Choroid plexus epithelial cell (primary cell): ENCODE measurements around the gene CAMSAP3.
A peak's percentile ranks its signal among the peaks of the same experiment; 100 is the strongest.
"Not testable (repeated sequence)": the region's sequence is repeated elsewhere in the genome, so short reads cannot be mapped to it uniquely, and the experiment has no call there.

Experiments
- DNase-seq: peaks from one replicate; pipeline ENCODE4 v3.0.0-alpha.2; 2010; ENCODE audit warnings: low read depth
- H3K4me3 ChIP-seq: 2 replicates; pipeline ENCODE4 v1.5.1; 2011; ENCODE audit warnings: low read depth, mild to moderate bottlenecking, control low read depth, low read length, moderate library complexity
- CTCF ChIP-seq: conservative IDR thresholded peaks from 2 replicates; pipeline ENCODE4 v1.5.1; 2011; ENCODE audit warnings: low read depth, mild to moderate bottlenecking, control low read depth, inconsistent platforms, low read length, moderate library complexity

Gene CAMSAP3

GRCh38 chr19:7641290-7642276, 45.9 kb downstream of the CAMSAP3 start:
- TF ChIP-seq CTCF = peak; percentile 28
- H3K4me3 ChIP-seq = no peak overlapping the region
- peak; percentile 12 for DNase-seq

DNA sequence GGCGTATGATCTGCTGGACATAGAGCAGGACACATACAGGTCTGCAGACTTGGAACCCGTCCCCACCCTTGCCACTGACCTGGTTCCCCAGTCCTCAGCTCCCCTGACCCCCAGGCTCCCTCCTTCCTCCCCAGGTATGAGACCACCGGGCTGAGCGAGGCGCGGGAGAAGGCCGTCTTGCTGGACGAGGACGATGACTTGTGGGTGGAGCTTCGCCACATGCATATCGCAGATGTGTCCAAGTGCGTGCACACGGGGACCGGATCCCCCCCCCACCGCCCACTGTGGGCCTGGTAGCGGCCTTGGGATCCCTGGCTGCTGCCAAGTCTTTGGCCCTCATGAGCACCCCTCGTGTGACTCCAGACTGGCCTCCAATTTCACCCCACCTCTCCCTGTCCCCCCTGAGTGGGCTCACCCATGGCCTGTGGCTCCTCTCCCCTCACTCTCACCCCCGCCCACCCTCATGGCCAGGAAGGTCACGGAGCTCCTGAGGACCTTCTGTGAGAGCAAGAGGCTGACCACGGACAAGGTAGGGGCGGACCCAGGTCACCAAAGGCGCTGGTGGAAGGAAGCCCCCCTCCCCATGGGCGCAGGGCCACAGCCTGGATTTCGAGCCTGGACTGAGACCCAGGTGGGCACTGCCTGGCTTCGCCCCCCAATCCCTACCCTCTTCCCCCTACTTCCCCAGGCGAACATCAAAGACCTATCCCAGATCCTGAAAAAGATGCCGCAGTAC, 46.8 kb downstream of the CAMSAP3 start:
- no peak for DNase-seq
- H3K4me3 ChIP-seq = no peak overlapping the region
- no peak for TF ChIP-seq CTCF

GRCh38 chr19:7643031-7643415, 47.4 kb downstream of the CAMSAP3 start:
- TF ChIP-seq CTCF = no peak
- DNase-seq = no peak
- H3K4me3 ChIP-seq = no peak overlapping the region

DNA sequence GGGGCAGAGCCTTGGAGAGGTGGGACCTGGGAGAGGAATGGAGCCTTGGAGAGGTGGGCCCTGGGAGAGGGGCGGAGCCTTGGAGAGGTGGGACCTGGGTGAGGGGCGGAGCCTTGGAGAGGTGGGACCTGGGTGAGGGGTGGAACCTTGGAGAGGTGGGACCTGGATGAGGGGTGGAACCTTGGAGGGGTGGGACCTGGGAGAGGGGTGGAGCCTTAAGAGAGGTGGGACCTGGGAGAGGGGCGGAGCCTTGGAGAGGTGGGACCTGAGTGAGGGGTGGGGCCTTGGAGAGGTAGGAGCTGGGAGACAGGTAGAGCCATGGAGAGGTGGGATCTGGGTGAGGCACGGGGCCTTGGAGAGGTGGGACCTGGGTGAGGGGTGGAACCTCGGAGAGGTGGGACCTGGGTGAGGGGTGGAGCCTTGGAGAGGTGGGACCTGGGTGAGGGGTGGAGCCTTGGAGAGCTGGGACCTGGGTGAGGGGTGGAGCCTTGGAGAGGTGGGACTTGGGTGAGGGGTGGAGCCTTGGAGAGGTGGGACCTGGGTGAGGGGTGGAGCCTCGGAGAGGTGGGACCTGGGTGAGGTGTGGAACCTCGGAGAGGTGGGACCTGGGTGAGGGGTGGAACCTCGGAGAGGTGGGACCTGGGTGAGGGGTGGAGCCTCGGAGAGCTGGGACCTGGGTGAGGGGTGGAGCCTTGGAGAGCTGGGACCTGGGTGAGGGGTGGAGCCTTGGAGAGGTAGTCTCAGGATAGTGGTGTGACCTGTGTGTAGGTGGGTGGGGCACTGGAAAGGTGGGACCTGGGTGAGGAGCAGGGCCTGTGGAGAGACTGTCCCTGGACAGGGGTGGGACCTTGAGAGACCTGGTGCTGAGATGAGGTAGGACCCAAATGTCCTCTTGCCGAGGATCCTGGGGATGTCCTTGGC, 48.2 kb downstream of the CAMSAP3 start:
- DNase-seq = peak; percentile 37
- H3K4me3 ChIP-seq = not testable (repeated sequence)

DNA sequence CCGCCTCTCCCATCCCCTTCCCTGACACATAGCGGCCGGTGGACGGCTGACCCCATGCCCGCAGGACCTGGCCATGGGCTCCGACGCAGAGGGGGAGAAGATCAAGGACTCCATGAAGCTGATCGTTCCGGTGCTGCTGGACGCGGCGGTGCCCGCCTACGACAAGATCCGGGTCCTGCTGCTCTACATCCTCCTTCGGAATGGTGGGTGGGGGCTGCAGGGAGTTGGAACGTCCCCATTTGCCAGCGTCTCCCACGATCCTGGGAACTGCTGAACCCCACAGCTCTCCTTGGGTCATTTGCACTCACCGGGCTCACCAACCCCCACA, 48.9 kb downstream of the CAMSAP3 start:
- H3K4me3 ChIP-seq = no peak overlapping the region
- no peak for TF ChIP-seq CTCF
- no peak for DNase-seq

- no peak for DNase-seq
- no peak overlapping the region for H3K4me3 ChIP-seq
Measured at GRCh38 chr19:7645163-7645562, 49.5 kb downstream of the CAMSAP3 start.

More at GRCh38 chr19:7645163-7645562, 49.5 kb downstream of the CAMSAP3 start:
- TF ChIP-seq CTCF = no peak
